ENCODE data around the gene DYNLT1. TPM values are rescaled to one million over a fixed set of nuclear protein-coding genes. Genes with fewer than 3 reads are reported as not detected.
A peak's percentile ranks its signal among the peaks of the same experiment; 100 is the strongest.
"Not testable (repeated sequence)": the region's sequence is repeated elsewhere in the genome, so short reads cannot be mapped to it uniquely, and the experiment has no call there.

Gene DYNLT1
- total RNA-seq, 1 experiment from 2014 or later: 156 TPM

DNA sequence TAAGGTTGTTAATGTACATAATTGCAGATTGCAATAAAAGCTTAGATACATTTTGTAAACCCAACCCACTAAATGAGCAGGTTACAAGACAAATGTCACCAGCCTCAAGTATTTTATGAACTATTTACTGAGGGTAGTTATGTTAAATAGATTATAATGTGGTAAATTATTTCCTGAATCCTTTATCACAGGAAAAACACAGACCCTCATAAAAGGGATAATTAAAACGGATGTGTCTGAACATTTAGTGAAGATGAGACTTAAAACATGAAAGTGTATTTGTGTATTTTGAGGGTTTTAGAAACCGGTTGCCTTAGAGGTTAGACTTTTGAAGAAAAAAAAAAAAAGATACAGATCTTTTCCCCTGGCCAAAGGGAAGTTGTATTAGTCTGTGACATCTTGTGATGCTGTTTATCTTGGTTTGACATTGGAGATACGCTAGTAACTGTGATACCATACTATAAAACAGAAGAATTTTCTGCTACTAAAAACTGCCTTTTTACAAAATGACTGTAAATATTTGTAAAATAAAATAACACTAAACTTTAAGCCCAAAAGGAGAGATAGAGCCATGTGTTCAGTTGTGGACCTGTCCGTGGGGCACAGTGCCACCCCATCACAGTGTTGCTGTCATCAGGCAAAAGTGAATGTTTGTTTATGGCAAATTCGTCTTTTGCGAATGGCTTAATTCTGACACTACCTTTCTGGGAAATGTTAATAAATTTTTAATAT is 9.7 kb downstream of the DYNLT1 start:
- TF ChIP-seq, protein P1, sequence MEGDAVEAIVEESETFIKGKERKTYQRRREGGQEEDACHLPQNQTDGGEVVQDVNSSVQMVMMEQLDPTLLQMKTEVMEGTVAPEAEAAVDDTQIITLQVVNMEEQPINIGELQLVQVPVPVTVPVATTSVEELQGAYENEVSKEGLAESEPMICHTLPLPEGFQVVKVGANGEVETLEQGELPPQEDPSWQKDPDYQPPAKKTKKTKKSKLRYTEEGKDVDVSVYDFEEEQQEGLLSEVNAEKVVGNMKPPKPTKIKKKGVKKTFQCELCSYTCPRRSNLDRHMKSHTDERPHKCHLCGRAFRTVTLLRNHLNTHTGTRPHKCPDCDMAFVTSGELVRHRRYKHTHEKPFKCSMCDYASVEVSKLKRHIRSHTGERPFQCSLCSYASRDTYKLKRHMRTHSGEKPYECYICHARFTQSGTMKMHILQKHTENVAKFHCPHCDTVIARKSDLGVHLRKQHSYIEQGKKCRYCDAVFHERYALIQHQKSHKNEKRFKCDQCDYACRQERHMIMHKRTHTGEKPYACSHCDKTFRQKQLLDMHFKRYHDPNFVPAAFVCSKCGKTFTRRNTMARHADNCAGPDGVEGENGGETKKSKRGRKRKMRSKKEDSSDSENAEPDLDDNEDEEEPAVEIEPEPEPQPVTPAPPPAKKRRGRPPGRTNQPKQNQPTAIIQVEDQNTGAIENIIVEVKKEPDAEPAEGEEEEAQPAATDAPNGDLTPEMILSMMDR (IDR thresholded peaks at IDR 0.05; ENCODE audit: unreplicated experiment): no peak
- H3K4me3 Mint-ChIP-seq (ENCODE audit: low read depth, unreplicated experiment): no peak overlapping the region
- peaks cover 27% of the 10 kb centered on the region for H3K4me1 Mint-ChIP-seq (ENCODE audit: low read depth, unreplicated experiment)
- H3K27ac Mint-ChIP-seq (ENCODE audit: unreplicated experiment): no peak overlapping the region
- BruUV-seq (replicated peaks): no TSS peak
- CTCF ChIA-PET: interaction anchor here (0.7 kb wide), 1 partner anchor 106 kb away, joined by 4 read pairs; no protein-coding TSS in a partner anchor
- intact Hi-C loops (cut with micrococcal nuclease; ENCODE audit: unreplicated experiment): loop anchor here (5.0 kb wide), 1 partner anchor 57 kb away; no protein-coding TSS in a partner anchor
- no peaks in the 10 kb centered on the region for H3K9me3 Mint-ChIP-seq (ENCODE audit: low read depth, unreplicated experiment)
- no peak for DNase-seq
- H3K36me3 Mint-ChIP-seq (ENCODE audit: insufficient read depth, unreplicated experiment): peaks cover 54% of the 10 kb centered on the region
- no peaks in the 10 kb centered on the region for H3K27me3 Mint-ChIP-seq (ENCODE audit: unreplicated experiment)

DNA sequence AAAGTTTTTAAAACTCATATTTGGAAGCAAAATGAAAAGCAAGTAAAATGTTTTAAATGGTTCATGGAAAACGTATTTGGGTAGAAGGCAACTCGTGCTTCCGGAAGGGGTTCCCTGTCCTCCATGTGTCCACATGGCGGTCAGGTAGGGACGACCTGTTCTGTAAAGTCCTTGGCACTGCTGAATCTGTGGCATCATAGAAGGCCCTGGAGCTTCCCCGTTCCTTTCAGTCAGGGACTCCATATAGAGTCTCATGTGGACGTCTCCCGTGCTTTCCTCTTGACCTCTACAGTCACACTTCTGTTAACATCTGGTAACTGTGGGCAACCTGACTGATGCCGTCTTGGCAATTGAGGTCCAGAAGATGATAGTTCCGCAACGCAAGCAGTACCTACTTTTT is 11.4 kb downstream of the DYNLT1 start:
- H3K4me3 Mint-ChIP-seq (ENCODE audit: low read depth, unreplicated experiment): no peak overlapping the region
- DNase-seq: no peak
- CTCF ChIA-PET: interaction anchor here (0.9 to 1.6 kb wide), 2 partner anchors 27 to 58 kb away, joined by 3 to 4 read pairs; no protein-coding TSS in a partner anchor
- TF ChIP-seq, protein P1 (IDR thresholded peaks at IDR 0.05; ENCODE audit: unreplicated experiment): no peak
- H3K36me3 Mint-ChIP-seq (ENCODE audit: insufficient read depth, unreplicated experiment): peaks cover 56% of the 10 kb centered on the region
- H3K27me3 Mint-ChIP-seq (ENCODE audit: unreplicated experiment): no peaks in the 10 kb centered on the region
- H3K9me3 Mint-ChIP-seq (ENCODE audit: low read depth, unreplicated experiment): no peaks in the 10 kb centered on the region
- intact Hi-C loops (cut with micrococcal nuclease; ENCODE audit: unreplicated experiment): loop anchor here (5.0 kb wide), 1 partner anchor 59 kb away; no protein-coding TSS in a partner anchor
- BruUV-seq (replicated peaks): no TSS peak
- H3K27ac Mint-ChIP-seq (ENCODE audit: unreplicated experiment): no peak overlapping the region
- peaks cover 19% of the 10 kb centered on the region for H3K4me1 Mint-ChIP-seq (ENCODE audit: low read depth, unreplicated experiment)

DNA sequence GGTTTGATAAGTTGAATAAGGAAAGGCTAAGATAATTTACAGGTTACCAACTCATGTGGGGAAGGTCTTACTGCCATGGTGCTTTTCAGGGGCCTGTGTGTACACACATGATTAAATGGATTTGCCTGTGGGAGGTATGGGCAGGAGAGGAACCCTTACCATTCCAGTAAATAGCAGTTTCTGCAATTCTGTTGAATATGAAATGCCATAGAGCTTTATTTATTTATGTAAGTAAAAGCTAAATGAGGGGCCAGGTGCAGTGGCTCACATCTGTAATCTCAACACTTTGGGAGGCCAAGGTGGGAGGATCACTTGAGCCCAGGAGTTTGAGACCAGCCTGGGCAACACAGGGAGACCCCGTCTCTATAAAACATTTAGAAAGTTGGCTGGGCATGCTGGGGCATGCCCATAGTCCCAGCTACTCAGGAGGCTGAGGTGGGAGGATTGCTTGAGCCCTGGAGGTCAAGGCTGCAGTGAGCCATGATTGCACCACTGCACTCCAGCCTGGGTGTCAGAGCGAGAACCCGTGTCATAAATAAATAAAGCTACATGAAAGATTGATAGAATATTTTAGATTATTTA is 11.9 kb downstream of the DYNLT1 start:
- not testable (repeated sequence) for H3K27me3 Mint-ChIP-seq (ENCODE audit: unreplicated experiment); H3K9me3 Mint-ChIP-seq (ENCODE audit: low read depth, unreplicated experiment); DNase-seq
- peaks cover 59% of the 10 kb centered on the region for H3K36me3 Mint-ChIP-seq (ENCODE audit: insufficient read depth, unreplicated experiment)
- BruUV-seq (replicated peaks): TSS peak; percentile 56
- CTCF ChIA-PET: interaction anchor here (0.9 to 1.6 kb wide), 2 partner anchors 28 to 59 kb away, joined by 3 to 4 read pairs; no protein-coding TSS in a partner anchor
- H3K4me1 Mint-ChIP-seq (ENCODE audit: low read depth, unreplicated experiment): peaks cover 19% of the 10 kb centered on the region
- peak overlapping the region; percentile 5 for H3K4me3 Mint-ChIP-seq (ENCODE audit: low read depth, unreplicated experiment)
- peak overlapping the region; percentile 69 for H3K27ac Mint-ChIP-seq (ENCODE audit: unreplicated experiment)
- intact Hi-C loops (cut with micrococcal nuclease; ENCODE audit: unreplicated experiment): loop anchor here (5.0 kb wide), 1 partner anchor 60 kb away; no protein-coding TSS in a partner anchor

DNA sequence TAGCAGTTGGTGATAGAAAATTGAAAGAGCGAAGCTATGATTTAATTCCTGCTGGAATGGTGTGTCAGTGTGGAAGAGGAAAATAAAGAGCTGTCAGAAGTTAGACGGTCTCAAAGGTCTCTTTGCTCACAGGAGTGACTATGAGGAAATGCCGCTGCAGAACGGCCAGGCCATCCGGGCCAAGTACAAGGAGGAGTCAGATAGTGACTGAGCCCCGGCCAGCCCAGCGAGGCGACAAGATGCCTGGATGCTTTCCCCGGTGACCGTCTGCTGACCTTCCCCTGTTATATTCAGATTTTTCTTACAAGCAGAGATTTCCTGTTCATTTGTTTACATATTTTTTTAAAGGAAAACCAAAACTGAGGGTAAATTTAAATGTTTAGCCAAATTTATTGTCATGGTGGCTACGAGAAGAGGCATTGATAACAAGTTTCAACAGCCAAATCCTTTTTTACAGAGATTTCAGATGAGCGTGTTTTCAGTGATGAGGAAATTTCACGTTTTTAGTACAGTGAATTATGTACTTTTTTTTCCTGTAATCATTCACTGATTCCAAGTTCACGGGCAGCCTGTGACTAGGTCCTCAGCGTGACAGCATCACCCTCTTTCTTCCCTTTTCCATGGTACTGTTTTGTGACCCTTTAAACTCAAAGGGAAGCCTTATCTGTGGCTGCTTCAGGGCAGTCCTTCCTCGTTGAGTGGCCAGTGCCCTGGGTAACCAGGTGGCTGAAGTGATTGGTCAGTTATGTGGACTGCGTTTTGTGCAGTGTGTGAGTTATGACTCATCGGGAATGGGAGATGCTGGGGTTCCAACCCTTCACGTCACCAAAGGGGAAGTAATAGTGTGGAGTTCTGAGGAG is 12.6 kb downstream of the DYNLT1 start:
- intact Hi-C loops (cut with micrococcal nuclease; ENCODE audit: unreplicated experiment): loop anchor here (5.0 kb wide), 1 partner anchor 60 kb away; no protein-coding TSS in a partner anchor
- Mint-ChIP-seq H3K9me3 (ENCODE audit: low read depth, unreplicated experiment) (no peaks in the 10 kb centered on the region), H3K4me3 (ENCODE audit: low read depth, unreplicated experiment) (peak overlapping the region; percentile 22), H3K36me3 (ENCODE audit: insufficient read depth, unreplicated experiment) (peaks cover 61% of the 10 kb centered on the region), H3K27me3 (ENCODE audit: unreplicated experiment) (no peaks in the 10 kb centered on the region), H3K27ac (ENCODE audit: unreplicated experiment) (peak overlapping the region; percentile 69), H3K4me1 (ENCODE audit: low read depth, unreplicated experiment) (peaks cover 19% of the 10 kb centered on the region)
- BruUV-seq (replicated peaks): TSS peak; percentile 14
- peak; percentile 87 for DNase-seq
- TF ChIP-seq, protein P1 (IDR thresholded peaks at IDR 0.05; ENCODE audit: unreplicated experiment): no peak
- CTCF ChIA-PET: interaction anchor here (0.6 to 1.6 kb wide), 6 partner anchors 28 to 461 kb away, joined by 3 to 7 read pairs (median 4); no protein-coding TSS in a partner anchor

Data from Calu3 (cell line).